Measurements from ENCODE around the gene AIM2. TPM values are rescaled to one million over a fixed set of nuclear protein-coding genes. Genes with fewer than 3 reads are reported as not detected.
"Not testable (repeated sequence)": the region's sequence is repeated elsewhere in the genome, so short reads cannot be mapped to it uniquely, and the experiment has no call there.

AIM2 gene
- total RNA-seq, 1 experiment from 2014 or later: 1.1 TPM

- Mint-ChIP-seq H3K9me3 (peaks cover 3% of the 10 kb centered on the region; the same call in 1 of the 2 replicates), H3K36me3 (no peaks in the 10 kb centered on the region), H3K27me3 (ENCODE audit: low read depth) (no peaks in the 10 kb centered on the region), H3K4me3 (no peak overlapping the region), H3K4me1 (peaks cover 10% of the 10 kb centered on the region), H3K27ac (no peak overlapping the region)
- no peak for DNase-seq (ENCODE audit: low spot score)
- ChIA-PET POLR2A (no interaction called here), CTCF (no interaction called here)
- no peak for ATAC-seq
- TF ChIP-seq TCF7 (CRISPR knock-in tag; IDR thresholded peaks at IDR 0.05; ENCODE audit: low read depth) (no peak), AFF4 (CRISPR knock-in tag; IDR thresholded peaks at IDR 0.05; ENCODE audit: borderline replicate concordance) (no peak), ETV6 (CRISPR knock-in tag; IDR thresholded peaks at IDR 0.05) (no peak), PRDM15 (CRISPR knock-in tag; IDR thresholded peaks at IDR 0.05) (no peak), SOX15 (CRISPR knock-in tag; IDR thresholded peaks at IDR 0.05) (no peak), MYBL2 (CRISPR knock-in tag; IDR thresholded peaks at IDR 0.05) (no peak)
These were observed 25.1 kb downstream of the AIM2 start for GRCh38 chr1:159051436-159051835.

GRCh38 chr1:159046486-159046885, 30.1 kb downstream of the AIM2 start:
- DNase-seq (ENCODE audit: low spot score); H3K27me3 Mint-ChIP-seq (ENCODE audit: low read depth); H3K4me1 Mint-ChIP-seq; POLR2A ChIA-PET; H3K36me3 Mint-ChIP-seq; H3K9me3 Mint-ChIP-seq; H3K27ac Mint-ChIP-seq; CTCF ChIA-PET; ATAC-seq; H3K4me3 Mint-ChIP-seq: not testable (repeated sequence)

GRCh38 chr1:159040893-159041724, 35.5 kb downstream of the AIM2 start:
- POLR2A ChIA-PET: no interaction called here
- Mint-ChIP-seq H3K4me1 (no peaks in the 10 kb centered on the region), H3K9me3 (no peaks in the 10 kb centered on the region), H3K4me3 (no peak overlapping the region), H3K36me3 (no peaks in the 10 kb centered on the region), H3K27ac (no peak overlapping the region), H3K27me3 (ENCODE audit: low read depth) (no peaks in the 10 kb centered on the region)
- DNase-seq (ENCODE audit: low spot score) (no peak), ATAC-seq (no peak)
- CTCF ChIA-PET: interaction anchor here (0.6 kb wide), 1 partner anchor 156 kb away, joined by 3 read pairs; no protein-coding TSS in a partner anchor
- TF ChIP-seq ZBTB43 (CRISPR knock-in tag; IDR thresholded peaks at IDR 0.05) (no peak), ATF2 (CRISPR knock-in tag; IDR thresholded peaks at IDR 0.05; ENCODE audit: borderline replicate concordance, low read depth) (no peak), JUN (CRISPR knock-in tag; IDR thresholded peaks at IDR 0.05) (no peak), ELF4 (CRISPR knock-in tag; IDR thresholded peaks at IDR 0.05; ENCODE audit: low read depth) (no peak), ETV6 (CRISPR knock-in tag; IDR thresholded peaks at IDR 0.05) (no peak), NFATC4 (CRISPR knock-in tag; IDR thresholded peaks at IDR 0.05) (no peak), TP53 (CRISPR knock-in tag; IDR thresholded peaks at IDR 0.05) (no peak), ZNF671 (CRISPR knock-in tag; IDR thresholded peaks at IDR 0.05) (no peak), ZNF532 (CRISPR knock-in tag; IDR thresholded peaks at IDR 0.05; ENCODE audit: borderline replicate concordance) (no peak)

Data from WTC11 (cell line).